ENCODE data around the gene PAPSS1.
"Not testable (repeated sequence)": the region's sequence is repeated elsewhere in the genome, so short reads cannot be mapped to it uniquely, and the experiment has no call there.

The PAPSS1 gene

GRCh38 chr4:107666134-107666533 is 53.9 kb downstream of the PAPSS1 start:
- no peak for DNase-seq
- Histone ChIP-seq H3K27ac (no peak overlapping the region), H3K4me3 (ENCODE audit: low read depth, low read length) (no peak overlapping the region), H3K36me3 (peaks cover 44% of the 10 kb centered on the region), H3K27me3 (ENCODE audit: insufficient read depth, low read depth, severe bottlenecking) (no peaks in the 10 kb centered on the region), H3K9me3 (ENCODE audit: severe bottlenecking) (no peaks in the 10 kb centered on the region)
- no peak for TF ChIP-seq CTCF (IDR thresholded peaks at IDR 0.05; ENCODE audit: low read depth, low read length)

GRCh38 chr4:107665001-107665400 is 55.0 kb downstream of the PAPSS1 start:
- no peak overlapping the region for H3K4me3 ChIP-seq (ENCODE audit: low read depth, low read length)
- no peak for TF ChIP-seq CTCF (IDR thresholded peaks at IDR 0.05; ENCODE audit: low read depth, low read length)
- no peaks in the 10 kb centered on the region for H3K9me3 ChIP-seq (ENCODE audit: severe bottlenecking)
- H3K36me3 ChIP-seq = peaks cover 34% of the 10 kb centered on the region
- no peak overlapping the region for H3K27ac ChIP-seq
- no peak for DNase-seq
- no peaks in the 10 kb centered on the region for H3K27me3 ChIP-seq (ENCODE audit: insufficient read depth, low read depth, severe bottlenecking)

- TF ChIP-seq CTCF (IDR thresholded peaks at IDR 0.05; ENCODE audit: low read depth, low read length) = no peak
- no peak for DNase-seq
- Histone ChIP-seq H3K36me3 (peaks cover 58% of the 10 kb centered on the region), H3K27me3 (ENCODE audit: insufficient read depth, low read depth, severe bottlenecking) (no peaks in the 10 kb centered on the region), H3K27ac (no peak overlapping the region), H3K9me3 (ENCODE audit: severe bottlenecking) (no peaks in the 10 kb centered on the region), H3K4me3 (ENCODE audit: low read depth, low read length) (no peak overlapping the region)
Observed at GRCh38 chr4:107658400-107659336, 61.4 kb downstream of the PAPSS1 start.

GRCh38 chr4:107655289-107655688 is 64.7 kb downstream of the PAPSS1 start:
- DNase-seq = no peak
- Histone ChIP-seq H3K36me3 (peaks cover 85% of the 10 kb centered on the region), H3K27ac (no peak overlapping the region), H3K27me3 (ENCODE audit: insufficient read depth, low read depth, severe bottlenecking) (no peaks in the 10 kb centered on the region), H3K4me3 (ENCODE audit: low read depth, low read length) (no peak overlapping the region), H3K9me3 (ENCODE audit: severe bottlenecking) (no peaks in the 10 kb centered on the region)
- TF ChIP-seq CTCF (IDR thresholded peaks at IDR 0.05; ENCODE audit: low read depth, low read length) = no peak

- H3K27ac ChIP-seq = no peak overlapping the region
- no peaks in the 10 kb centered on the region for H3K9me3 ChIP-seq (ENCODE audit: severe bottlenecking)
- peaks cover 88% of the 10 kb centered on the region for H3K36me3 ChIP-seq
- TF ChIP-seq CTCF (IDR thresholded peaks at IDR 0.05; ENCODE audit: low read depth, low read length) = peak; percentile 38; the same call in 1 of the 2 replicates
- DNase-seq = peak; percentile 45
- H3K4me3 ChIP-seq (ENCODE audit: low read depth, low read length) = no peak overlapping the region
- H3K27me3 ChIP-seq (ENCODE audit: insufficient read depth, low read depth, severe bottlenecking) = no peaks in the 10 kb centered on the region
Observed at GRCh38 chr4:107654694-107655093, 65.3 kb downstream of the PAPSS1 start.

GRCh38 chr4:107651408-107651807 is 68.6 kb downstream of the PAPSS1 start:
- peaks cover 87% of the 10 kb centered on the region for H3K36me3 ChIP-seq
- not testable (repeated sequence) for DNase-seq; H3K9me3 ChIP-seq (ENCODE audit: severe bottlenecking); H3K27me3 ChIP-seq (ENCODE audit: insufficient read depth, low read depth, severe bottlenecking); H3K4me3 ChIP-seq (ENCODE audit: low read depth, low read length); H3K27ac ChIP-seq

Measured in WERI-Rb-1 (cell line).